Astrocyte of the spinal cord (primary cell): ENCODE measurements around the gene KLHL40.

ENCODE experiments used
- DNase-seq: peaks from one replicate; pipeline ENCODE4 v3.0.0; 2011; ENCODE audit warnings: low read depth, low spot score
- H3K4me3 ChIP-seq: 2 replicates; pipeline ENCODE4 v1.5.1; 2011; ENCODE audit warnings: low read depth, mild to moderate bottlenecking, low read length, moderate library complexity
- CTCF ChIP-seq: IDR thresholded peaks from 2 replicates; pipeline ENCODE4 v1.5.1; 2012; ENCODE audit warnings: low read depth, mild to moderate bottlenecking, low read length, inconsistent platforms
- in situ Hi-C: cut with HindIII; loops from 2 replicates; pipeline ENCODE4 v1.10.0; 2017; ENCODE audit warnings: low sequenced_read_pairs

KLHL40 gene

GRCh38 chr3:42741796-42742195, 56.5 kb downstream of the KLHL40 start:
- DNase-seq: no peak
- in situ Hi-C loops: no loop called here
- H3K4me3 ChIP-seq: no peak overlapping the region
- TF ChIP-seq CTCF: no peak
